ENCODE results near the gene ACSS1. TPM values are rescaled to one million over a fixed set of nuclear protein-coding genes. Genes with fewer than 3 reads are reported as not detected.

ACSS1 gene
- total and polyA plus RNA-seq, 2 experiments from 2014 or later, result not detected

GRCh38 chr20:25070821-25071473, 13.0 kb upstream of the ACSS1 start:
- no peak for TF ChIP-seq CTCF (IDR thresholded peaks at IDR 0.05; ENCODE audit: low read depth, low read length)
- peaks cover 81% of the 10 kb centered on the region for H3K27me3 ChIP-seq
- DNase-seq (ENCODE audit: low read depth in 1 of 2, low spot score in 1 of 2), result no peak
- H3K4me3 ChIP-seq, result no peak overlapping the region
- no peaks in the 10 kb centered on the region for H3K9me3 ChIP-seq (ENCODE audit: low read depth)
- H3K4me1 ChIP-seq (ENCODE audit: low read depth), result peaks cover 6% of the 10 kb centered on the region
- no peaks in the 10 kb centered on the region for H3K36me3 ChIP-seq
- no peak overlapping the region for H3K27ac ChIP-seq

GRCh38 chr20:25067102-25067987, 9.4 kb upstream of the ACSS1 start:
- H3K27me3 ChIP-seq, result peaks cover 88% of the 10 kb centered on the region
- H3K4me1 ChIP-seq (ENCODE audit: low read depth), result peaks cover 6% of the 10 kb centered on the region
- H3K9me3 ChIP-seq (ENCODE audit: low read depth), result no peaks in the 10 kb centered on the region
- H3K27ac ChIP-seq, result no peak overlapping the region
- no peak overlapping the region for H3K4me3 ChIP-seq
- H3K36me3 ChIP-seq, result no peaks in the 10 kb centered on the region
- DNase-seq (ENCODE audit: low read depth in 1 of 2, low spot score in 1 of 2), result no peak
- TF ChIP-seq CTCF (IDR thresholded peaks at IDR 0.05; ENCODE audit: low read depth, low read length), result no peak

- TF ChIP-seq CTCF (IDR thresholded peaks at IDR 0.05; ENCODE audit: low read depth, low read length), result no peak
- H3K27ac ChIP-seq, result no peak overlapping the region
- H3K27me3 ChIP-seq, result peaks cover 88% of the 10 kb centered on the region
- DNase-seq (ENCODE audit: low read depth in 1 of 2, low spot score in 1 of 2), result no peak
- peaks cover under 1% of the 10 kb centered on the region for H3K4me1 ChIP-seq (ENCODE audit: low read depth)
- no peak overlapping the region for H3K4me3 ChIP-seq
- no peaks in the 10 kb centered on the region for H3K36me3 ChIP-seq
- no peaks in the 10 kb centered on the region for H3K9me3 ChIP-seq (ENCODE audit: low read depth)
Observed at GRCh38 chr20:25066386-25066785, 8.4 kb upstream of the ACSS1 start.

- DNase-seq (ENCODE audit: low read depth in 1 of 2, low spot score in 1 of 2), result peak in 1 of 2 donors; percentile 72
- peak; percentile 83 for TF ChIP-seq CTCF (IDR thresholded peaks at IDR 0.05; ENCODE audit: low read depth, low read length)
Observed at GRCh38 chr20:25065625-25066338, 7.8 kb upstream of the ACSS1 start.

DNA sequence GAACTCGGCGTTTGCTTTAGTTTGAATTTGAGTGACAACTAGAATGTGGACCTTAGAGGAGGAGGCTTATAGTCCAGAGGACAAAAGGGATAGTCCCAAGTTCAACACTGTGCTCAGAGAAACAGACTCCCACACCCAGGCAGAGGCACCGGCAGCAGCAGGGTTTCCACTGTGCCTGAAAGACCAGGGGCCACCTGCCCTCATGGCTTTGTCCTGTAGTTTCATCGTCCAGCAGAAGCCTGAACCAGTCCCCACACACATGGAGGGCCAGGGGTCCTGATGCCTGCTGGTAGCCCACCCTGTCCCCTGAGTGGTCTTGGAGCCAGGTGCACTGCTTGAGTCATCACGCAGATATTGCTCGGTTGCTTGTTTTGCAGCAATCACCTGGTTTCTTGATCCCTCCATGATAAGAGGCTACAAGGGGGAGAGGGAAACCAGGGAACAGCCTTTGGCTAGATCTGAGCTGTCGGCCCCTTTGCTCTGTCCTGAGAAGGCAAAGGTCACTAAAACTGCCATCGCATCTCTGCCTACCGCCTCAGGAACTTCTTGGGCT, 7.2 kb upstream of the ACSS1 start:
- Histone ChIP-seq H3K36me3 (no peaks in the 10 kb centered on the region), H3K9me3 (ENCODE audit: low read depth) (no peaks in the 10 kb centered on the region), H3K4me3 (no peak overlapping the region), H3K27ac (no peak overlapping the region), H3K4me1 (ENCODE audit: low read depth) (no peaks in the 10 kb centered on the region), H3K27me3 (peaks cover 88% of the 10 kb centered on the region)
- no peak for DNase-seq (ENCODE audit: low read depth in 1 of 2, low spot score in 1 of 2)
- no peak for TF ChIP-seq CTCF (IDR thresholded peaks at IDR 0.05; ENCODE audit: low read depth, low read length)

More at GRCh38 chr20:25065625-25066338, 7.8 kb upstream of the ACSS1 start:
- no peaks in the 10 kb centered on the region for H3K36me3 ChIP-seq
- no peak overlapping the region for H3K4me3 ChIP-seq
- peaks cover 88% of the 10 kb centered on the region for H3K27me3 ChIP-seq
- H3K27ac ChIP-seq, result no peak overlapping the region
- H3K9me3 ChIP-seq (ENCODE audit: low read depth), result no peaks in the 10 kb centered on the region
- H3K4me1 ChIP-seq (ENCODE audit: low read depth), result no peaks in the 10 kb centered on the region

All from cardiac muscle cell (in vitro differentiated cells and primary cell).